A549 (cell line): ENCODE data around the gene GRIA1.

Experiments
- MAFK ChIP-seq: fragments of 450-650 bp; IDR thresholded peaks from 2 replicates; pipeline ENCODE4 v1.6.1; 2014; ENCODE audit not compliant: partially characterized antibody
- MAX ChIP-seq: IDR thresholded peaks from 2 replicates; pipeline ENCODE4 v1.6.1; 2012
- POLR2A ChIP-seq: IDR thresholded peaks from 2 replicates; pipeline ENCODE4 v1.6.1; 2012; ENCODE audit warnings: mild to moderate bottlenecking, low read length
- RAD21 ChIP-seq, 2 experiments: fragments of >200 bp in 1 of 2; sonication (Bioruptor Twin) in 1 of 2; formaldehyde crosslinking in 1 of 2; IDR thresholded peaks in 1 of 2; conservative IDR thresholded peaks in 1 of 2; 2 replicates in 1 of 2; 3 replicates in 1 of 2; pipeline ENCODE4 v1.6.1; 2012 to 2018; ENCODE audit warnings: inconsistent platforms in 1 of 2
- TF ChIP-seq, protein P1 (sequence below): fragments of >200 bp; sonication (Bioruptor Twin); formaldehyde crosslinking; IDR thresholded peaks from 3 replicates; pipeline ENCODE4 v1.5.1; 2016

DNA sequence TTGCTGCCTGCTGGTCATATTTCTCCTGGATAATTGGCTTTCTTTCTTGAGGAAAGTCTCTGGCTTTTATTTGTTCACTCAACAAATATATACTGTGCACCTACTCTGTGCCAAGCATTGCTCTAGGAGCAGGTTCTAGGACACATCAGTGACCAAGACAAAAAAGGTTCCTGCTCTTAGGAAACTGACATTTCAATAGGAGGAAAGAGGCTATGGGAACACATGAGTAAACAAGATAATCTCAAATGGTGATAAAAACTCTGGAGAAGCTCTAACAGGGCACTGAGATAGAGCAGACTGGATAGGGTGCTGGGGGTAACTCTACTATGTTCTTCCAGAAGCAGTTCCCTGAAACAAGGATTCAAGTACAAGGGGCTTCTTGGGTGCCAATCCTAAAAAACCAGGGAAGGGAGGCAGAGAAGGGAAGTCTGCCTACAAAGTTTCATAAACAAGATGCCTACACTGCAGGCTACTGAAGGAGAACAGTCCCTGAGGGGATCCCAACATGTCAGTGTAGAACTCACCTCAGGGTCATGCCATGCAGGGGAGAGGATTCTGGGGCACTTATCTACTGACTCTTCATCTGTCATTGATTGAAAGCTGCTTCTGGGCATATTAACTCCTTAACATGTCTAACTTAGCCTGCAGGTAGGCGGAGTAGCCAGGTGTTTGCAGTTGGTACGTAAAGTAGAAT is 181.3 kb downstream of the GRIA1 start:
- TF ChIP-seq POLR2A (no peak), MAFK (no peak), MAX (no peak), RAD21 (conservative IDR thresholded peaks at IDR 0.05 in 1 of 2, IDR thresholded peaks at IDR 0.05 in 1 of 2) (no peak)
- TF ChIP-seq, protein P1, sequence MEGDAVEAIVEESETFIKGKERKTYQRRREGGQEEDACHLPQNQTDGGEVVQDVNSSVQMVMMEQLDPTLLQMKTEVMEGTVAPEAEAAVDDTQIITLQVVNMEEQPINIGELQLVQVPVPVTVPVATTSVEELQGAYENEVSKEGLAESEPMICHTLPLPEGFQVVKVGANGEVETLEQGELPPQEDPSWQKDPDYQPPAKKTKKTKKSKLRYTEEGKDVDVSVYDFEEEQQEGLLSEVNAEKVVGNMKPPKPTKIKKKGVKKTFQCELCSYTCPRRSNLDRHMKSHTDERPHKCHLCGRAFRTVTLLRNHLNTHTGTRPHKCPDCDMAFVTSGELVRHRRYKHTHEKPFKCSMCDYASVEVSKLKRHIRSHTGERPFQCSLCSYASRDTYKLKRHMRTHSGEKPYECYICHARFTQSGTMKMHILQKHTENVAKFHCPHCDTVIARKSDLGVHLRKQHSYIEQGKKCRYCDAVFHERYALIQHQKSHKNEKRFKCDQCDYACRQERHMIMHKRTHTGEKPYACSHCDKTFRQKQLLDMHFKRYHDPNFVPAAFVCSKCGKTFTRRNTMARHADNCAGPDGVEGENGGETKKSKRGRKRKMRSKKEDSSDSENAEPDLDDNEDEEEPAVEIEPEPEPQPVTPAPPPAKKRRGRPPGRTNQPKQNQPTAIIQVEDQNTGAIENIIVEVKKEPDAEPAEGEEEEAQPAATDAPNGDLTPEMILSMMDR, result no peak
